ENCODE measurements around the gene RPIA.

GRCh38 chr2:88659538-88659915 is 31.9 kb upstream of the RPIA start:
- TF ChIP-seq NCOA6 (IDR thresholded peaks at IDR 0.05) (no peak), SMARCC2 (IDR thresholded peaks at IDR 0.05; ENCODE audit: low read depth) (no peak), CTCF (IDR thresholded peaks at IDR 0.05 in 2 of 3, conservative IDR thresholded peaks at IDR 0.05 in 1 of 3; ENCODE audit: insufficient read depth in 2 of 3, low read depth in 1 of 3, low read length in 3 of 3) (no peak), GTF3C2 (IDR thresholded peaks at IDR 0.05; ENCODE audit: borderline replicate concordance, extremely low read depth, insufficient read length) (no peak), SMARCB1 (IDR thresholded peaks at IDR 0.05; ENCODE audit: insufficient read length, low read depth) (no peak), NONO (IDR thresholded peaks at IDR 0.05; ENCODE audit: low read depth in 2 of 2, low read length in 1 of 2) (no peak), YY1 (IDR thresholded peaks at IDR 0.05; ENCODE audit: borderline replicate concordance in 1 of 3, control insufficient read depth in 1 of 3, extremely low read depth in 1 of 3, insufficient read depth in 3 of 3, insufficient read length in 1 of 3, insufficient replicate concordance in 2 of 3, low read depth in 1 of 3, low read length in 2 of 3) (no peak), SMC3 (conservative IDR thresholded peaks at IDR 0.05; ENCODE audit: insufficient read depth, low read depth, low read length) (no peak), FOXP4 (CRISPR knock-in tag; IDR thresholded peaks at IDR 0.05; ENCODE audit: borderline replicate concordance) (no peak)
